Measurements from ENCODE around the gene DOCK4. TPM values are rescaled to one million over a fixed set of nuclear protein-coding genes. Genes with fewer than 3 reads are reported as not detected.

The DOCK4 gene
- total RNA-seq, 1 donor from 2014 or later = 16.8 TPM

GRCh38 chr7:112201411-112201810 is 4.8 kb downstream of the DOCK4 start:
- ATAC-seq (no peak), DNase-seq (ENCODE audit: missing footprints) (no peak)
- intact Hi-C loops (cut with DNase I) = loop anchor here (10.0 kb wide), 1 partner anchor 437 kb away; no protein-coding TSS in a partner anchor

GRCh38 chr7:112199672-112200071 is 6.5 kb downstream of the DOCK4 start:
- DNase-seq (ENCODE audit: missing footprints) = no peak
- intact Hi-C loops (cut with DNase I) = loop anchor here (10.0 kb wide), 1 partner anchor 435 kb away; no protein-coding TSS in a partner anchor
- ATAC-seq = no peak

GRCh38 chr7:112199035-112199655 is 7.1 kb downstream of the DOCK4 start:
- intact Hi-C loops (cut with DNase I) = no loop called here
- ATAC-seq (no peak), DNase-seq (ENCODE audit: missing footprints) (no peak)

GRCh38 chr7:112197322-112197721 is 8.9 kb downstream of the DOCK4 start:
- ATAC-seq = no peak
- DNase-seq (ENCODE audit: missing footprints) = no peak

GRCh38 chr7:112195717-112196116 is 10.5 kb downstream of the DOCK4 start:
- no peak for ATAC-seq
- no peak for DNase-seq (ENCODE audit: missing footprints)
- intact Hi-C loops (cut with DNase I) = no loop called here

More at GRCh38 chr7:112197322-112197721, 8.9 kb downstream of the DOCK4 start:
- intact Hi-C loops (cut with DNase I) = no loop called here

- DNase-seq (ENCODE audit: missing footprints) (no peak), ATAC-seq (no peak)
- intact Hi-C loops (cut with DNase I) = no loop called here
Measured at GRCh38 chr7:112193915-112194502, 12.2 kb downstream of the DOCK4 start.

- intact Hi-C loops (cut with DNase I) = no loop called here
- ATAC-seq (no peak), DNase-seq (ENCODE audit: missing footprints) (no peak)
Measured at GRCh38 chr7:112192236-112193154, 13.7 kb downstream of the DOCK4 start.

- intact Hi-C loops (cut with DNase I) = no loop called here
- ATAC-seq (no peak), DNase-seq (ENCODE audit: missing footprints) (no peak)
Measured at GRCh38 chr7:112190120-112190519, 16.1 kb downstream of the DOCK4 start.

- DNase-seq (ENCODE audit: missing footprints) (no peak), ATAC-seq (no peak)
- intact Hi-C loops (cut with DNase I) = no loop called here
Measured at GRCh38 chr7:112189691-112190090, 16.5 kb downstream of the DOCK4 start.

- no peak for ATAC-seq
- intact Hi-C loops (cut with DNase I) = no loop called here
- DNase-seq (ENCODE audit: missing footprints) = no peak
Measured at GRCh38 chr7:112188257-112188656, 17.9 kb downstream of the DOCK4 start.

- intact Hi-C loops (cut with DNase I) = no loop called here
- no peak for ATAC-seq
- DNase-seq (ENCODE audit: missing footprints) = no peak
Measured at GRCh38 chr7:112186300-112186699, 19.9 kb downstream of the DOCK4 start.

GRCh38 chr7:112185005-112185834 is 21.0 kb downstream of the DOCK4 start:
- DNase-seq (ENCODE audit: missing footprints) (no peak), ATAC-seq (no peak)
- intact Hi-C loops (cut with DNase I) = no loop called here

GRCh38 chr7:112184455-112184854 is 21.7 kb downstream of the DOCK4 start:
- ATAC-seq (no peak), DNase-seq (ENCODE audit: missing footprints) (no peak)
- intact Hi-C loops (cut with DNase I) = no loop called here

- DNase-seq (ENCODE audit: missing footprints) (no peak), ATAC-seq (no peak)
- intact Hi-C loops (cut with DNase I) = no loop called here
Measured at GRCh38 chr7:112183266-112183665, 22.9 kb downstream of the DOCK4 start.

- DNase-seq (ENCODE audit: missing footprints) = no peak
- peak; percentile 81 for ATAC-seq
- intact Hi-C loops (cut with DNase I) = no loop called here
Measured at GRCh38 chr7:112182749-112183148, 23.4 kb downstream of the DOCK4 start.

GRCh38 chr7:112180223-112180622 is 26.0 kb downstream of the DOCK4 start:
- intact Hi-C loops (cut with DNase I) = no loop called here
- no peak for DNase-seq (ENCODE audit: missing footprints)
- no peak for ATAC-seq

- intact Hi-C loops (cut with DNase I) = no loop called here
- ATAC-seq (no peak), DNase-seq (ENCODE audit: missing footprints) (no peak)
Measured at GRCh38 chr7:112176693-112177415, 29.3 kb downstream of the DOCK4 start.

GRCh38 chr7:112176241-112176640 is 30.0 kb downstream of the DOCK4 start:
- intact Hi-C loops (cut with DNase I) = no loop called here
- DNase-seq (ENCODE audit: missing footprints) (no peak), ATAC-seq (no peak)

All from Right ventricle myocardium inferior (tissue), 1 donor.